GM13976 (cell line): Measurements from ENCODE around the gene GPR101.

ENCODE experiments used
- DNase-seq: peaks from one replicate; pipeline ENCODE4 v3.0.0; 2012; ENCODE audit warnings: low spot score
- in situ Hi-C: fragments of 300-500 bp; cut with MboI; formaldehyde crosslinking; loops from one replicate; pipeline ENCODE4 v1.12.0; 2022; ENCODE audit warnings: low sequenced_read_pairs, mixed read lengths, inconsistent platforms; ENCODE audit not compliant: unreplicated experiment
- TF ChIP-seq, protein P1 (sequence below): IDR thresholded peaks from 2 replicates; pipeline ENCODE4 v1.5.1; 2012; ENCODE audit warnings: borderline replicate concordance, mild to moderate bottlenecking; ENCODE audit not compliant: insufficient read depth; ENCODE audit errors: extremely low read depth, missing control alignments, control extremely low read depth

GPR101 gene

DNA sequence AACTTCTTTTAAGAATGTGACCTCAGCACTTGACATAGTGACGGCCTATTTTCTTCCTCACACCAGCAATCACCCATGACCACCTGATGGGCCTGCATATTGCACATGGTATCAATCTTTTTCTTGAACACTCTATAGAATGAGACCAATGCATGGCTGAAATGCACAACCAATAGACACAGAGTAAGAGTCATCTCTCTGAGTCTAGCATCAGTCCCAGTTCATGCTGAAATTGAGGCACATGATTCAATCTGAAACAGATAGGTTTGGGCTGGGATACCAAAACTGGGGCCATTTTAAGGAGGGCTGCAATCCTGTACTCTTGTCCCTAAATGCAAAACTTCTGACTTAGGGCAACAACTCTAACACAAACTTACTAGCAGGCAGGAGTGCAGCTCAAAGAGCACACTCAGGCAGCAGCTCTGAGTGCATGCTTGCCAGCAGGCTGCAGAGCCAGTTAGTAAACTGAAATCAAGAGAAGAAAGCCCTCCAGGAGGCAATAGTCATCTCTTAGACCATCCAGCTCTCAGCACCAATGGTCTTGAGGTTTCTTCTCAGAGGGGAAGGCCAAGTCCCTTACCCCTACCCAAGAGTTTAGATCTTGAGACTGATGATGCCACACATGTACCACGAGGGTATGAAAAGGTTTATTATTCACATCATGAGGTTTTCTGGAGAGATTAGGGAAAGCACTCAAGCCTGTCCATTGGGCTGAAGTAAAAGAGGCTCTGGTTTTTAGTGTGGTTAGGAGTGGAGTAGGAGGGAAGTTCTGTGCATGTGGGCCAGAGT is 24.7 kb upstream of the GPR101 start:
- DNase-seq, result no peak
- in situ Hi-C loops, result loop anchor here (10.0 kb wide), 1 partner anchor 104 kb away; no protein-coding TSS in a partner anchor
- TF ChIP-seq, protein P1, sequence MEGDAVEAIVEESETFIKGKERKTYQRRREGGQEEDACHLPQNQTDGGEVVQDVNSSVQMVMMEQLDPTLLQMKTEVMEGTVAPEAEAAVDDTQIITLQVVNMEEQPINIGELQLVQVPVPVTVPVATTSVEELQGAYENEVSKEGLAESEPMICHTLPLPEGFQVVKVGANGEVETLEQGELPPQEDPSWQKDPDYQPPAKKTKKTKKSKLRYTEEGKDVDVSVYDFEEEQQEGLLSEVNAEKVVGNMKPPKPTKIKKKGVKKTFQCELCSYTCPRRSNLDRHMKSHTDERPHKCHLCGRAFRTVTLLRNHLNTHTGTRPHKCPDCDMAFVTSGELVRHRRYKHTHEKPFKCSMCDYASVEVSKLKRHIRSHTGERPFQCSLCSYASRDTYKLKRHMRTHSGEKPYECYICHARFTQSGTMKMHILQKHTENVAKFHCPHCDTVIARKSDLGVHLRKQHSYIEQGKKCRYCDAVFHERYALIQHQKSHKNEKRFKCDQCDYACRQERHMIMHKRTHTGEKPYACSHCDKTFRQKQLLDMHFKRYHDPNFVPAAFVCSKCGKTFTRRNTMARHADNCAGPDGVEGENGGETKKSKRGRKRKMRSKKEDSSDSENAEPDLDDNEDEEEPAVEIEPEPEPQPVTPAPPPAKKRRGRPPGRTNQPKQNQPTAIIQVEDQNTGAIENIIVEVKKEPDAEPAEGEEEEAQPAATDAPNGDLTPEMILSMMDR, result no peak

DNA sequence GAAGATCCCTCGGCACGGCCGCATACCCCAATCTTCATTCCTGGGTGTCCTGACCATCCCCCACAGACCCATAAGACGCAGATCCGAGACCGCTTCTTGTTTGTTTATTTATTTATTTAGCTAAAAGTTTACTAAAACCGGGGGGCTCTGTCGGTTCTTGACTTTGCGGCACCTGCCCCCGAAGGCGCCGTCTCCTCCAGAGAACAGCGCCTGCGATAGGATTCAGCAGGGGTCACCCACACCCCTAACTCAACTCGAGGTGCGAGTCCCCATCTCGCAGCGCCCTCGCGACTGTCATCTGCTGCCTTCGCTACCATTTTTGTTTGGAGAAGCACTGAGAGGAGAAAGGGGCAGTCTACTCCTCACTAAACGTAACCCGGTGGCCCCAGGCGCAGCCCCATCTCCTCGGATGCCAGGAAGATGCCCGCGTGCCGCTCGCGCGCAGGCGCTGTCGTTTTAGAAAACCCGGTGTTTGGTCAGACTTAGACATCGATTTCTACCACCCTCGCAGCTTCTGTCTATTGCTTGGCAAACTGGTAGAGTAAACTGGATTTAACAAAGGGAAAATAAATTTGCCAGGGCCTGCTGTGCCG is 18.9 kb upstream of the GPR101 start:
- in situ Hi-C loops, result loop anchor here (10.0 kb wide), 1 partner anchor 98 kb away; no protein-coding TSS in a partner anchor
- TF ChIP-seq, protein P1, result no peak
- DNase-seq, result peak; percentile 18

DNA sequence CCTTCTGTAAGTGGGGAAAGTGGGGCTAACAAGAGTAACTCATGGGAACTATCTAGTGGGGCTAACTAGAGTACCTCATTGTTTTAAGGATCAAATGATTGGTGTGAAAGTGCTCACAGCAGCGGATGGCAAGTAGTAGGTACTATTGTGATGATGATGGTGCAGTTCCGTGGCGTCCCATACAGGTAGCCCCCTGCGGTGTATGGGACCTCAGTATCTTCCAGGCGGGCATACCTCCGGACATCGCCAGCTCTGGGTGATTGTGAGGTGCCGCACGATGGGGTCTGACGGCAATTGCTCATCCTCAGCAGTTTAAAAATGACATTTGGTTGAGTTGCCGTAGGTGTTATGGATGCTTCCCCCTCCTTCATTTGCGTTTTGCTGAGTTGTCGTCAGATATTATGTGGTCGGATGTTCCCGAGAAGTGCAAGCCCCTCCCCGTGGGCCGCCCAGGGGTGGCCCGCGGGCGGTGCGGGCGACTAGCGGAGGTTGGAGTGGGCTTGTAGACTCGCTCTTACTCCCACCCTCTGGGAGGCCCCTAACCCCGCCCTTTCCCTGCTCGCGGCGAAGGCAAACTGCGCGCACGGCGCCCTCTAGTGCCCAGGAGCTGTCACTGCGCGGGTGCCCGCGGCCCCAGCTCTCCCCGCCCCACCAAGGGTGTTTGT is 18.3 kb upstream of the GPR101 start:
- in situ Hi-C loops, result loop anchor here (10.0 kb wide), 1 partner anchor 97 kb away; no protein-coding TSS in a partner anchor
- peak; percentile 82 for DNase-seq
- TF ChIP-seq, protein P1, result peak; percentile 89

DNA sequence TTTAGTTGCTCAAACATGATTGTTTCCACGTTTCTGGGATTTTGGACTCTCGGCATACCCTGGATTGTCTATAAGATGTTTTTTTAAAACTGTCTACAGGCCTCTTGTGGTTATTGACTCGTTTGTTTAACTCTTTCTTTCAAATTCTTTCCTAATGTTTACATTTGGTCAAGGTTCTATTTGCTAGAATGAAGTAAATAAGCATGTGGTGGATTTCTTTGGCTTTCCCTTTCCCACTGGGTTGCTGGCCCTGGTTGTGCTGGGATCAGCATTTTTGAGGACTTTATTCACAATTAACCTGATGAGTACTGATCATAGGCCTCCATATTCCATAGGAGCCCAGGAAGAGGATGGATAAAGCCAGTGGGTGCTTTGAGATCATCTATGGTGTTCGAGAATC is 11.1 kb upstream of the GPR101 start:
- in situ Hi-C loops, result no loop called here
- TF ChIP-seq, protein P1, result no peak
- no peak for DNase-seq

DNA sequence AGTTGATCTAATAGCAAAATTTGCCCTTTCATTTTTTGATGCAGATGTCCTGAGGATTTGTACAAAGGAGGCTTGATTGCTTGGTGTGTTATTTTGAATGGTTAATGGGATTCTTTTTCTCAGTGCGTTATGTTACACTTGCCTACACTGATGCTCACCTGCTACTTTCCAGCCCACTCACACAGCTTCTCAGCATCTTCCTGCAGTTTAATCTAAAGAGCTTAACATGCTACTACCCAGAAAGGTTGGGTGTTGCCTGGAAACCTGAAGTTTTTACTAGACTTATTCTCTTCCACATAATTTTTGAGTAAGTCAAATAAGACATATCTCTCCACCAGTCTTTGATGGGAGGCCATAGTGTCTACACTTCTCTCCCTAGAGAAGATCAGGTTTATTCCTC is 9.9 kb upstream of the GPR101 start:
- no peak for DNase-seq
- TF ChIP-seq, protein P1, result no peak
- in situ Hi-C loops, result no loop called here

DNA sequence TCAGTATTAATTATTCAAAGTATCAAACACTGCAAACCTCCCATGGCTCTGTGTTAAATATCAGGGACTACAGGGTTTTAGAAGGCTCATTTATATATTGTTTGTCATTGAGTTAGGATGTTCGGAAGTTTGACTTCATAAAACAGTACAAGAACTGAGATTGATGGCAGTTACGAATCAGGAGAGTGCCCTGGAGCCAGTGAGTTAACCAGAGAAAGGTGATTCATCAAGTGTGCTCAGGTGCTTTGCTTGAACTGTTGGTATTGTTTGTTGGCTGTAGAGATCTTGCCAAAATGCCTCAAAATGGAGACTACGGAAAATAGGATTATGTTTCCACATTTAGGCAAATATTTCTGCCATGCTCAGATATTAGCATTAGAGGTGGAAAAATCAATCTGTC is 7.5 kb upstream of the GPR101 start:
- DNase-seq, result no peak
- in situ Hi-C loops, result no loop called here
- TF ChIP-seq, protein P1, result no peak
